NCI-H1436 (cell line): ENCODE measurements around the gene PRDM16.

Source experiments
- DNase-seq: peaks from one replicate; lab custom pipeline; 2025; lab: John Stamatoyannopoulos, UW

Gene PRDM16

DNA sequence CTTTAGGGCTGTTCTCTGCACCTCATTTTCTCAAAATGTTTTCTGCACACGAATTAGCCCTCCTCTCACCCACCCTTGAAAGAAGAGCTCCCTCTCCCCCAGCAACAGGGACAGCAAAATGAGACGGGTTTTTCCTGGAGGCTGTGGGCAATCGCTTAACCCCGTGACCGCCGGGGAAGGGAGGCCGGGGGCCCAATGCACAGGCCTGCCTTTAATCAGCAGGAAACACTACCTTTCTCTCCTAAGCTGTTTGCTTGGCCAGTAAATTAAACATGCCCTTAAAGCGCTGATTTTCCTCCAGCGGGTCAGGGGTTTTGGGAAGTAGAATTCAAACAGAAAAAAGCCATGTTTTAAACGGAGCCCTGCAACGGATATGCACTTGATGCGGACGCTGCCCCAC is 114.4 kb downstream of the PRDM16 start:
- DNase-seq = no peak

GRCh38 chr1:3183813-3184212 is 114.8 kb downstream of the PRDM16 start:
- no peak for DNase-seq

DNA sequence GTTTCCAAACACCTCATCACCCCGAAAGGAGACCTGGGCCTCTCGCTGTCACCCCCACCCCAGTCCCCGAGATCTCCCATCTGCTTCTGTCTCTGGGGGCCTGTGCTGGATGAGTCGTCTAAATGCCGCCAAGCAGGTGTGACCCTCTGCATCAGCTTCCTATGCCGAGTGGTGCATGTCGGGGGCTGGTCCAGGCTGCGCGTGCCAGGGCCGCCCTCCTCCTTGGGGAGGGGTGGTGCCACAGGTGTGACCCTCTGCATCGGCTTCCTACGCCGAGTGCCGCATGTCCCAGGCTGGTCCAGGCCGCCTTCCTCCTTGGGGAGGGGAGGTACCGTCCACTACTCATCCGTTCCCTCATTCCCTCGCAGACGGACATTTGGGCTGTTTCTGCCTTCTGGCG is 115.7 kb downstream of the PRDM16 start:
- DNase-seq = no peak

DNA sequence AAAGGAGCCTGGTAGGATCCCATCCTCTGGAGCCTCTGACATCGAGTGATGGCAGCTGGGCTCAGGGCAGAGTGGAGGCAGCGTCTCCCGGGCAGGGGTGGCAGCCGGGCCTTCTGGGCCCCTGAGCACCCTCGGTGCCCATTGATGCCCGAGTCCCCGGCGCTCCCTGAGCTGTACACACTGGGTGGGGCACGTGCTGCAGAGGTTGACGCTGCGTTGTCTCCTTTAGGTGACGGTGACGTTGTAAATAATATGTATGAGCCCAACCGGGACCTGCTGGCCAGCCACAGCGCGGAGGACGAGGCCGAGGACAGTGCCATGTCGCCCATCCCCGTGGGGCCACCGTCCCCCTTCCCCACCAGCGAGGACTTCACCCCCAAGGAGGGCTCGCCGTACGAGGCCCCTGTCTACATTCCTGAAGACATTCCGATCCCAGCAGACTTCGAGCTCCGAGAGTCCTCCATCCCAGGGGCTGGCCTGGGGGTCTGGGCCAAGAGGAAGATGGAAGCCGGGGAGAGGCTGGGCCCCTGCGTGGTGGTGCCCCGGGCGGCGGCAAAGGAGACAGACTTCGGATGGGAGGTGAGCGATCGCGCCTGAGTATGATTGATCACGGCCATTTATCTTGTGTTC is 117.0 kb downstream of the PRDM16 start:
- DNase-seq = no peak

DNA sequence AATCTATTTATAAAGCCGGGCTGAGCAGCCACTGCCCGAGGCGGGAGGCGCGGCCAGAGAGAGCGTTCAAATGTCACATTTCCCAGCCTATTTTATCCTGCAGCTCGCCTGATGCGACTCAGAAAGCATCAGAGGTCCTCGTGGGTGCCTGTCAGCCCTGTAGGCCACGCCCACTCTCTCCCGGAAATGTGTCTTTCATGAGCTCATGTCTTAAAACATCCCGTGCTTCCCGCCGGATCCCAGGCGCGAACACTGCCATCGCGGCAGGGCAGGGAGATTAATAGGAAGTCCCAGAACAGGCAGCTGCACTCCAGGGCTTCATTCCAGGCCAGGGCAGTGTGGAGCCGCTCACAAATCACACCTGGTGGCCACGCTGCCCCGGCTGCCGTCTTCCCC is 117.5 kb downstream of the PRDM16 start:
- no peak for DNase-seq

DNA sequence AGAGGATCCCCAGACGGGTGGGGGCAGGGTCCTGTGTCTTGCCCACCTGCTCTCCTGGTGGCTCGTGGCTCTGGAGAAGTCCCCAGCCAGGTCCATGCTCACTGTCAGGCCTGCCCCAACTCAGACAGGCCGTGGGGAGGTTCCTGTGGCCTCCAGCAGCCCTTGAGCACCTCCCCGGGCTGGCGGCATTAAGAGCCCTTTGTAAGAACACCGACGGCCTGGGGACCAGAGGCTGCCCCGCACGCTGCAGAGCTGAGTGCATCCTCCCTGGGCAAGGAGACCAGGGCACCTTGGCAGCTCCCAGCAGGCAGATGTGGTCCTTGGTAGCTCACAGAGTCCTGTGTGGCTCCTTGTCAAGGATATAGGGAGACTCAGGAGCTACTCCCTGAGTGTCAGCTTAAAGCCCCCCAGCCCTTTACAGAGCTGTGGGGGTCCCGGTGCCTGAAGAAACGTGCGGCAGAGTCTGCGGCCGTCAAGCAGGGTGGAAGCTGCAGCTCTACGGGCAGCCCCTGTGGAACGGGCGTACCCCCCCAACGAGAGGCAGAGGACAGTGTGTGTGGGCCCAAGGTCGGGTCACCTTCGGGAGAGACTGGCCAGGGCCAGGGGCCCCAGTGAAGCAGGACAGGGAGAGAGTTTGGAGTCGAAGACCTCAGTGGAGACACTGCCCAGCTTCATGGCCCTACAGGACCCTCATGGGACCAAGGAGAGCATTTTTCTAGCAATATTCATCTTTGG is 118.6 kb downstream of the PRDM16 start:
- no peak for DNase-seq

GRCh38 chr1:3188150-3188971 is 119.4 kb downstream of the PRDM16 start:
- no peak for DNase-seq

GRCh38 chr1:3190256-3191041 is 121.4 kb downstream of the PRDM16 start:
- DNase-seq = no peak

- no peak for DNase-seq
These were observed 123.4 kb downstream of the PRDM16 start for GRCh38 chr1:3192361-3192760.

- DNase-seq = no peak
These were observed 123.8 kb downstream of the PRDM16 start for GRCh38 chr1:3192825-3193224.

GRCh38 chr1:3193811-3194210 is 124.8 kb downstream of the PRDM16 start:
- no peak for DNase-seq

DNA sequence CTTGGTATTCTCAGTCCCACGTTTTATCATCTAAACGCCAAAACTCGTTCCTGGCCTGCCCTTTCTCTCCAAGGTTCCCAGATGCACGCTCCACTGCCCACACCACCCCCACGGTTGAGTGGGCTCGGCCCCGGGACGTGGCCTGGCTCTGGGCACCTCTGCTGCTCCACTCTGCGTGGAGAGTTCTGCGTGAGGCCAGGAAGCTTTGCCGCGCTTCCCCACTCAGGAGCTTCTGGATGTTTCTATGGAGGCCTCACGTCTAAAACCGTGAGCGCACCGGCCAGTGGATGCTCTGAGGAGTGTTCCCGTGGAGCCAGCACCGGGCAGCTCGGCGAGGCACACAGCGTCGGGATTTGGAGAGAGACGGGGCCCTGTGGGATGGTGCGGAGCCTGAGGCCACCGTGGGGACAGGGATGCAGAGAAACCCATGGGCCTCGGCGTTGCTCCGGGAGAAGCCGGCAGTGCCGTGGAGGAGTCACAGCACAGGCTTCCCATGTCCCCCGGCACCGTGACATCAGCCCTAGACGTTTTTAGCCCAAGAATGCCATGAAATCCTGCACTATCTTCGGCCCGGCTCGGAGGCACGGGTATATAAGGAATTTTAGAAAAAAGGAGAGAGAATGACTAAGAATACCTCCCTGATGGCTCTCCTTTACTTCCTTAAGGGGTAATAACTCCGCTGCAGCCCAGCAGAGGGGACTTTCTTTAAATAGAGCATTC is 125.9 kb downstream of the PRDM16 start:
- no peak for DNase-seq

GRCh38 chr1:3195480-3195815 is 126.4 kb downstream of the PRDM16 start:
- DNase-seq = no peak

GRCh38 chr1:3195966-3196515 is 127.0 kb downstream of the PRDM16 start:
- no peak for DNase-seq

DNA sequence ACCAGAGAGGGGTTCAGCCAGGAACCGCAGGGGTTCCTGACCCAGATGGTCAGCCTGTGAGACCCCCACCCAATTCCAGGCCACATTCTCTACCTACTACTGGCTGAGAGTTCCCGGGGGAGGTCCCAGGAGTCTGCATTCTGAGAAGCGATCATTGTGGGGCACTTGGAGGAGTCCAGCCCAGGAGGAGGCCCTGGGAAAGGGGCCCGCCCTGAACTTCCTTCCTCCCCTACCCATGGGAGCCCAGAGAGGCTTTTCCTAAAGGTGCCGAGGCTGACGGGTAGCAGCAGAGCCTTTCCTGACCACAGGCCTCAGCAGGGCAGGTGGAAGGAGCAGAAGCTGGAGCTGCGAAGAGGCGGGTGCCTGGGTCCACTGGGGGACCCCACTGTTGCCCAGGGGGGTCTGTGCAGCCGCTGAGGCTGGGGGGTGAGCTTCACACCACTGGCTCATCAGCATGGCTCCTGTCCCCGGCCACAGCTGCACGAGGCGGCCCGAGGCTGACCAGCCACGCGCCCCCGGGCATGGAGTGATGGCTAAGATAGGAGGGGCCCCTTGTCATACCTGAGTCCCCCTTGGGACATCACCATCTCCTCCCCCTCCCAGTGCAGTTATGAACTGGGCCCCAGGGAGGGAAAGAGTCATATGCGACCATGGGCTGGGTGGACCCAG is 127.7 kb downstream of the PRDM16 start:
- no peak for DNase-seq

DNA sequence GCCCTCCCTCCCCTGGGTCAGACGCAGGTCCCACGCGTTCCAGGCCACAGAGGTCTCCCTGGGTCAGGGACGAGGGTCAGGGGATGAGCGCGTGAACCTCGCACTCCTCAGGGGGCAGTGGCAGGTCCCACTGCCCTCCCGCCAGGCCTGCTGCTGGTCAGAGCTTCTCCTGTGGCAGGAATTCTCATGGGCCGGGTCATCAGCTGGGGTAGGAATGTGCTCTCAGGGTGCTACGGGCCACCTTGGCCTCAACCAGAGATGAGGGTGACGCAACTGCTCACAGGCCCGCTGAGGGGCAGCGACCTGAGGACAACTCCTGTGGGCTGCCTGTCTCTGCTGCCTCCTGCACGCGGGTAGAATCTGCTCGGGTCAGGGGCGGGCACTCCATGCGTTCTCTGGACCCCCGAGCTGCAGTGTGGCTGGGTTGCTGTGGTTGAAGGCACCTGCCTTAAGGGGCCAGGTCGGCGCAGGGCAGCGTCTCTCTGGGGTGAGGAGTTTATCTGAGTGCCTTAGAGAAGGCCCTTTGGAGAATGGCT is 128.8 kb downstream of the PRDM16 start:
- no peak for DNase-seq

- DNase-seq = no peak
These were observed 129.6 kb downstream of the PRDM16 start for GRCh38 chr1:3198371-3199271.

- DNase-seq = no peak
These were observed 135.7 kb downstream of the PRDM16 start for GRCh38 chr1:3204725-3205124.

DNA sequence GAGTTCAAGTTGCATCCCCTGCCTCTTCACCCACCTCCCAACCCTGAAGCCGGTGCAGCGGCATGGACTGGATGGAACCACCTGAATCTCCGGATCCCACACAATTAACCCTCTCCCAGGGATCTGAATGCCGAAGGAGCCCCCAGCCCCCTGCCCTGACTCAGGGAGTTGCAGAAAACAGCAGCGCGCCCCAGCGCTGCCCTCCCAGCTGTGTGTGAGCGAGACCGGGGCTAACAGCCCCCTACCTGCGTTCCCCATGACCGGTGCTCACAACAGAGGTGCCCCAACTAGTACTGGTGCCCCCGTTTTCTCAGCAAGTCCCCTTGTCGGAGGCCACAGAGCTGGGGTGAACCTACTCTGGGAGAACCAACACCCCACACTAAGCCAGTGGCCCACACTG is 136.8 kb downstream of the PRDM16 start:
- DNase-seq = no peak

DNA sequence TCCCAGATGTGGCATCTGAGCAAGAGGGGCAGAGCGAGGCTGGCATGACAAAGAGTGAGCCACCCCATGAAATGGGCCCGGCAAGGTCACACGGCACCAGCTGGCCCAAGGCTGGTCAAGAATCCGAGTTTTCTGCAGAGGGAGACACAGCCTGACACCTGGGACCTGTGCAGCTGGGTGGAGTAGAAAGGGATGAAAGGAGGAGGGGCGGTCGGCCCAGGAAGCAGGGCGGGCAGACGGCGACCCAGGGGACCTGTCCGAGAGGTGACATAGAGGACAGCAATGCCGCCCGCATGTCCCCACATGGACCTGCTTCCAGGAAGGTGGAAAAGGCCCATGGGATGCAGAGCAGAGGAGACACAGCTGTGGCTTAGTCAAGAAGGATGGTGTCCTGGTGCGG is 137.7 kb downstream of the PRDM16 start:
- no peak for DNase-seq
